Fibroblast of villous mesenchyme (primary cell): ENCODE results near the gene ZNF530. TPM values are rescaled to one million over a fixed set of nuclear protein-coding genes. Genes with fewer than 3 reads are reported as not detected.
A peak's percentile ranks its signal among the peaks of the same experiment; 100 is the strongest.

Source experiments
- DNase-seq: peaks from one replicate; pipeline ENCODE4 v3.0.0-alpha.2; 2010; ENCODE audit warnings: low read depth
- H3K4me3 ChIP-seq: 2 replicates; pipeline ENCODE4 v1.5.1; 2011; ENCODE audit warnings: low read depth, mild to moderate bottlenecking, low read length
- CTCF ChIP-seq: IDR thresholded peaks from 2 replicates; pipeline ENCODE4 v1.5.1; 2012; ENCODE audit warnings: low read depth, mild to moderate bottlenecking, low read length; ENCODE audit not compliant: insufficient read depth
- total RNA-seq: library from RNA; depleted of rRNA; stranded (reverse); fragments of >200 nt; gene quantifications from 2 replicates; pipeline ENCODE4 v1.2.3, GENCODE V29; 2012

ZNF530 gene
- total RNA-seq, 1 donor: 3.9 TPM

GRCh38 chr19:57560049-57560491 lies 39.6 kb upstream of the ZNF530 start:
- H3K4me3 ChIP-seq: peak overlapping the region; percentile 96
- no peak for TF ChIP-seq CTCF

GRCh38 chr19:57563547-57563946 lies 36.1 kb upstream of the ZNF530 start:
- no peak for TF ChIP-seq CTCF
- no peak for DNase-seq
- H3K4me3 ChIP-seq: no peak overlapping the region

More at GRCh38 chr19:57560049-57560491, 39.6 kb upstream of the ZNF530 start:
- peak; percentile 82 for DNase-seq

- peak; percentile 48 for DNase-seq
- no peak for TF ChIP-seq CTCF
Measured at GRCh38 chr19:57566396-57567265, 33.1 kb upstream of the ZNF530 start.

GRCh38 chr19:57570707-57571106 lies 29.0 kb upstream of the ZNF530 start:
- no peak overlapping the region for H3K4me3 ChIP-seq
- no peak for DNase-seq
- TF ChIP-seq CTCF: no peak

More at GRCh38 chr19:57566396-57567265, 33.1 kb upstream of the ZNF530 start:
- H3K4me3 ChIP-seq: no peak overlapping the region

GRCh38 chr19:57572415-57572947 lies 27.2 kb upstream of the ZNF530 start:
- no peak for TF ChIP-seq CTCF
- no peak overlapping the region for H3K4me3 ChIP-seq
- no peak for DNase-seq

GRCh38 chr19:57576661-57577060 lies 23.0 kb upstream of the ZNF530 start:
- no peak for DNase-seq
- no peak overlapping the region for H3K4me3 ChIP-seq
- no peak for TF ChIP-seq CTCF
